GM18951 (cell line): ENCODE results near the gene PLEKHA6.

ENCODE experiments used
- POLR2A ChIP-seq: IDR thresholded peaks from 4 replicates; pipeline ENCODE4 v1.6.1; 2011; ENCODE audit warnings: mild to moderate bottlenecking; ENCODE audit not compliant: insufficient read length, insufficient read depth; ENCODE audit errors: extremely low read depth
- in situ Hi-C: fragments of 300-500 bp; cut with MboI; formaldehyde crosslinking; loops from one replicate; pipeline ENCODE4 v1.12.0; 2022; ENCODE audit warnings: low sequenced_read_pairs, mixed read lengths, inconsistent platforms; ENCODE audit not compliant: unreplicated experiment

The PLEKHA6 gene

DNA sequence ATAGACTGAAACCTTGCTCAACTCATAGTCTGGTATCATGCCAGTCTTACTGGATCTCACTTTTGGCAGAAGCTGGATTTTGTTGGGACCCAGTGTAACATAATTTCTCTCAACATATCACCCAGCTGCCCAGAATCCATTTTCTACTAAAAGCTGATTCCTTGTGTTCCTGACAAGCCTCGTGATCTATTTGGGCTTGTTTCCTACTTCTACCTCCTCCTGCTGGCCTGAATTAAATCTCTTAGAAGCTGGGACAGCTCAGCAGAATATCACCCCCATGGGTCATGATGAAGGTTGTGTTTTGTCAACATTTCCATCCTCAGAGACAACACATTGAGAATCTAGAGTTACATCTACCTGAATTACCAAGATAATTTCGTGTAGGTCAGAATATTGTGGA, 153.6 kb downstream of the PLEKHA6 start:
- in situ Hi-C loops, result no loop called here

DNA sequence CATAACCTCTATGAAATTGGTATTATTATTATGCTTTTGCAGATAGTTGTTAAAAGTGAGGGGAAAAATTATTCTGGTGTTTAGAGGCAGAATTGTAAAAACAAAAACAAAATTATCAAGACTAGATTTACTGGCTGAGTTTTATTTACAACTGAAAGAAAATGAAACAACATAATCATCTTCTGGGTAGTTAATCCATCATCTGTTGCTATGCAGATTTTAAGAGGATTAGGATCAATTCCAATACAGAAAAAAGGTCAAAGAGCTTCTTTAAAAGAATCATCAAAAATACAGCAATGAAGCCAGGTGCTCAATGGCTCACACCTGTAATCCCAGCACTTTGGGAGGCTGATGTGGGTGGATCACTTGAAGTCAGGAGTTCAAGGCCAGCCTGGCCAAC, 154.2 kb downstream of the PLEKHA6 start:
- in situ Hi-C loops, result no loop called here
- TF ChIP-seq POLR2A, result no peak

More for the DNA sequence above, 153.6 kb downstream of the PLEKHA6 start:
- no peak for TF ChIP-seq POLR2A

DNA sequence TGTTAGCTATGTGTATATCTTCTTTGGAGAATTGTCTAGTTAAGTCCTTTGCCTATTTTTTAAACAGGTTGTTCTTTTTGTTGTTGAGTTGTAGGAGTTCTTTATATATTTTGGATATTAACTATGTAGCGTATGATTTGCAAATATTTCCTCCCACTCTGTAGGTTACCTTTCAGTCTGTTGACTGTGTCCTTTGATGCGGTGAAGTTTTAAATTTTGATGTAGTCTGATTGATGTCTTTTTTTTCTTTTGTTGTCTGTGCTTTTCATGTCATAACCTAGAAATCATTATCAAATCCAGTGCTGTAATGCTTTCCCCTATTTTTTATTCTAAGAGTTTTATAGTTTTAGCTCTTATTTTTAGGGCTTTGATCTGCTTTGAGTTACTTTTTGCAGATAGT, 154.8 kb downstream of the PLEKHA6 start:
- in situ Hi-C loops, result no loop called here
- no peak for TF ChIP-seq POLR2A

DNA sequence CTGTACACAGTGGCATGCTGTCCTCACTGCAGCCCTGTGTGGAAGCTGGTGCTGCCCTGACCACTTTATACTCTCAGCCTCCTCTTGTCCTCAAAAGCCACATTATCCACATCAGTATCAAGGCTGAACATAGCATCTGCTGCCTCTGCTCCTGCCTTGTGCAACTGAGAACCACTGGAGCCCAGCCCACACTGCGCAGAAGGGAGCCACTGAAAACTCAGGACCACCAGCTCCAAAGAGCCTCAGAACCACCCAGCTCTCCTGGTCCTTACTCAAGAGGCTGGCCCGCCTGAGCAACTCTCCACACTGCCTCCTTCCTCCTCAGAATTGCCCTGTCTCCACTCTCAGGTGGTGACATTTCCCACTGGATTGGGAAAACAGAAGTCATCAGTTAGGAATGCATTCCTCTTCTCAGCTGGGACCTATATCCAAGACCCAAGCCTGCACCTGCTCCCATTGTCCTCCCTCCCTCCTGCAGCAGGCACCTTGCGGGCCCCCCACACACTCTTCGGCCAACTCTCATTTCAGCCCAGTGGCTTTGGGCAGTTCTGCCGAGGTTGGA, 156.4 kb downstream of the PLEKHA6 start:
- TF ChIP-seq POLR2A, result no peak
- in situ Hi-C loops, result no loop called here

DNA sequence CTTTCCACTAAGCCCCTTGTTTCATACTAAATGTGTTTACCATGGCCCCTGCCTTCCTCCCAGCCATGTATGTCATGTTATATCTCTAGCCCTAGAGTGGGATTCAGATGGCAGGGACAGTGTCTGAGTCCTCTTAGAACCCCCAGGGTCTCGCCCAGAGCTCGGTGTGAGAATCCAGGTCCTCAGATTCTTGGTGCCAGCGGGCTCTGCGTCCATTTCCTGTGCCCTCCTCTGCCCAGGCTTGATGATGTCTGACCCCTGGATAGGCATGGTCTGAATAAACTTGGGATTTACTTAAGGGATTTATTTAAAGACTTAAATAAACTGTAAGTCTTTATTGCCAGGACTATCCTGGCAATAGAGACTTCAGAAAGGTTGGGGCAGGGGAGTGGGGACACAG, 157.2 kb downstream of the PLEKHA6 start:
- TF ChIP-seq POLR2A, result no peak
- in situ Hi-C loops, result no loop called here

DNA sequence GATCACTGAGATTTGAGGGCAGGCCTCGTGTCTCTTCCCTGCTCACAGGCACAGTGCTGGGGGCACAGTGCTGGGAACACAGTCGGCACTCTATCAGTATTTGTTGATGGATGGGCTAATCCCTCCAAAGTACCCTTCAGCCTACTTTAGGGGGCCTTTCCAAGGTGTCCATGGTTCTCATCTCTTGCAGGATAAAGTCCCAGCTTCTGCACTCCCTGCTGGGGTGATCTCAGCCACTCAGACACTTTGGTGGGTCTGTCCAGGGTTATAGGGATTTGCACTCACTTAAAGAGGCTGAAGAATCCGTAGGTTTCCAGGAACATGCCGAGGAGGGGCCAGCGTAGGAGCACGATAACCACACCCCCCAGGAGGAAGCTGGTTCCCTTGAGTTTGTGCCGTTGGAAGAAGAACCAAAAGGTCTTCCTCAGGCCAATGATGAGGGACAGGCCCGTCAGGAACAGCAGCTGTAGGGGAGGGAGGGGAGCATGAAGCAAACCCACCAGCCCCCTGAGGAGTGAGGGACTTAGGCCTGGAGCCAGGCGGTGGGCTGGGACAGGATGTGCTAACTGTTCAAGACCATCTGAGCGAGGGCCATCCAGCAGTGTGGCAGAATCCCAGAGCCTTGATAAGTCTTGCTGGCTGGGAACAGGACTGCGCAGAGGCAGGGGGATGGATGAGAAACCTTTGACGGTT, 158.2 kb downstream of the PLEKHA6 start:
- in situ Hi-C loops, result no loop called here
- TF ChIP-seq POLR2A, result no peak

DNA sequence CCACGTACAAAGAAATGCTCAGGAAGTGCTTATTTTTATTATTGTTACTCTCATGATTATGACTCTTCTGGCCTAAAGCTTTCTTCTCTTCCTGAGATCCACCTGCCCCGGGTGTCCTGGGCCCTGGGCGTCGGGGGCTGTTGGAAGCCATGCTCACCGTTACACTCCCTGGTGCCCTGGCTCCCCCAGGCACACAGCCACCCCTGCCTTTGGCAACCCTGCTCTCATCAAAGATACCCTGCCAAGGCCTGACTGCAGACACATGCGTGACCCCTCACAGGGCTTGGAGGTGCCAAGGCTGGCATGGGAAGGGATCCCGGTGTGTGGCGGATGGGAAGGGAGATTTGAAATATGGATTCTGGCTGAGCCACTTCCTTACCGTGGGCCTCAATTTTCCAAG, 160.2 kb downstream of the PLEKHA6 start:
- TF ChIP-seq POLR2A, result no peak
- in situ Hi-C loops, result no loop called here

DNA sequence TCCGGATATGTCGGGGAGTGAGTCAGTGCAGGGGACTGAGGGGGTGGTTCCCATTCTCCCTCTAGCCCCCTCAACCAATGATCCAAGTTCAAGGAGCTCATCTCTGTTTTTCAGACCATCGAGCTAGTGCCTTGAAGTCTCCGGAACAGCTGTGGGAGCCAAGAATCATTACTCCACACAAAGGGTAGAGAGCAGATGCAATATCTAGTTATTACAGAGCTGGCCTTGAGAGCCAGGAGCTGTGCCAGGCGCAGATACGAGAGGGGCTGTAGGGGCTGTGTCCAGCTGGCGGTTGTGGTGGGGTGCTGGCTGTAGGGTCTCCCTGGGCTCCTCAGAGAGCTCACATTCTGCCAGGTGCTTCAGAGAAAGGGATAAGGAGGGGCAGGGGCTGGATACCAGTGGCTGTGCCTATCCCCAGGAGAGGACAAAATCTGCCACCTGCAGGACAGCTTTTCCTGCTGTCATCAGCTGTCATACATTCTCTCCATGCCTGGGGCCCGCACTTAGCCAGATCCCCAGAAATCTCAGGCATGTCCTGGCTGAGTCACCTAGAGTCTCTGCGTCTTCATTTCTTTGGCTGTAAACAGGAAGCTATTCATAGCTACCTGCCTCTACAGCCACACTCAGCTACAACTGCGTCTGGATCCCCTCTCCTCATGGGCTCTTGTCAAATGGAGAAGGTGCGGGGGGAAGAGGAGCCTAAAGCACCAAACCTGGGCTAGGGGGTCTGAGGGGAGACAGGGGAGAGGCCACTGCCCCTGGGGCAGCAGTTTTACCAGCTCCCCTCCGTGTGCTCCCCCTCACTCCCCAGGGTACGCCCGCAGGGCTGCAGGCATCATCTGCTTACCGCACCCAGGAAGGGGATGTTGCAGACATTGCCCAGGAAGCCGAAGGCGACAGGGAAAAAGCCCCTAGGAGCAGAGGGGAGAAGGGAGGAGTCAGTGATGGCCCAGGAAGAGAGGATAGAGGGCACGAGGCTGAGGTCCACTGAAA, 161.1 kb downstream of the PLEKHA6 start:
- no peak for TF ChIP-seq POLR2A
- in situ Hi-C loops, result no loop called here

DNA sequence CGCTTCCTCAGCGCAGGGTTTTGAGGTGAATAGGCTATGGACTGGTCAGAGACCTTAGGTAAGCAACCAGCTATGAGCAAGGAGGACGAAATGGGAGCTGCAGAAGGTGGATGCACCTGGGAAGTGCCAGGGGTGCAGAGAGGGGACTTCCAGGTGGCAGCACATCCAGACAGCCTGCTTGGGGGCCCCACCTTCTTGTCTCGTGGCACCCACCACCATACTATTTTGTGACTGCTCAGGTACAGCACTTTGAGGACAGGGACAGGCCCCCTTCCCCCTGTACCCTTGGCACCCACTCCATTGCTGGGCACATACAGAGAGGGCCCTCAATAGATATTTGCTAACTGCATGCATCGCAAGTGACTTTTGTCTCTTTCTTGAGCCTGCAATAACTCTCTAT, 162.7 kb downstream of the PLEKHA6 start:
- in situ Hi-C loops, result no loop called here
- no peak for TF ChIP-seq POLR2A

DNA sequence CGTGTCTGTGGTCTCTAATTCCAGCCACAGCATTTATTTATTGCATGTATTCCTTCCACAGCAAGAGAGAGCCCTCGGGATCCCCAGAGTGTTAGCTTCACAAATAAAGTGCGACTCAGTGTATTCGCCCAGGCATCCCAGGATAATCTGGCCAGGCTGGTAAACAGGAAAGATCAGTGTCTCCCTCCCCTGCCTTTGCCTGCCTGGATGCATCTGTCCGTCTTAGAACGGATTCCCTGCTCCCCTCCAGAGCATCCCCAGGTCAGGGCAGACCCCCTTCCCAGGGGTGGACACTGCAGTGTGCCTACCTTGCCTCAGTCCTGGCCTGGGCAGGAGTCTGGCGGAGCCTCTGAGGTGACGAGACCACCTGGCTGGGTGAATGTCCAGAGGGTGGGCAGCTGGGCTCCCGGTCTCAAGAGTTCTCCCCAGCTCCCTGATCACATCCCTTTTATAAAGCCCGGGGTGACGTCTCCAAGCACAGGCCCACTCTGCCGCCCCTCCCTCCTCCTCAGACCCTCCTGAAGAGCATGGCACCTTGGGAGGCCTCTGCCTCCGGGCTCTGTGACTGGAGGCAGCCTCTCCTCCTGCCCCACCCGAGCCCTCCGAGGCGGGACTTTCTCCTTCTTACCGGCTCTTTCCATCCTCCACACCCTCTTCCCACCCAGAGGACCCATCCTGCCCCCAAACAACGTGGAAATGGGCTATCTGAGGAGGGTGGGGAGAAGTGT, 163.5 kb downstream of the PLEKHA6 start, which contains the start of gene KISS1:
TSS of gene KISS1 (minus strand) at position 424 of the 728 bp plus-strand sequence. CDS start 3,615 bp downstream, outside the sequence.
- in situ Hi-C loops, result no loop called here
- TF ChIP-seq POLR2A, result no peak

DNA sequence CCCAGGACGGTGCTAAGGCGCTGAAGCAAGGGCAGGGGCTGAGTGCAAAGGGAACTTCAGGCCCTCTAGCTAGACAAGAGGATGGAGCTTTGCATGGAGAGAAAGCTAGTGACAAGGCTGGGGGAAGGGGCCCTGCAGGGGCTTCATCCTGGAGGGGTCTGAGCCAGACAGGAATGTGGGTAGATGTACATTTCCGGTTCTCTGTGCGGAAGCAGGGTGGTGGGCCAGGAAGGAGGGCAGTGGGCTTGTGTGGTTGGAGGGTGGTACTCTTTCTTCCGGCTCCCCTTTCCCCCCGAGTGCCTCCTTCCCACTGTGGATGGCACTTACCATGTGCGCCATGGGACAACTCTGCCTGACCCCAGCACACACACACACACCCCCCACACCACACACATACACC, 165.0 kb downstream of the PLEKHA6 start:
- in situ Hi-C loops, result no loop called here
- no peak for TF ChIP-seq POLR2A

DNA sequence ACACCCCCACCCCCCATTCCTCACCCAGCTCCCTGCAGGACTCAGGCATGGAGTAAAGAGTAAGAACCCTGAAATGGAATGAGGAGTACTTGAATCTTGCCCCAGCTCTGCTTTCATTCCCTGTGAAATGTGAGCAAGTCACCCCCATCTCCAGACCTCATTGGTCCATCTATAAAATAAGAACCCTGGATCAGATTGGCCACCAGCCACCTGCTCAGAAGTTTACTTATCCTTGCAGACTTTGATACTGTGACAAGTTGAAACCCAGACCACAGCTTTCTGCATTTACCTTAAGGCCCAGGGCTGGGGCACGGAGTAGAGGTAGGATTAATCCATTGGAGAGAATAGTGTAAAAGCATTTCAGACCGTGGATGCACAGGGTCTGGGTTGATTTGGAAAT, 165.6 kb downstream of the PLEKHA6 start:
- in situ Hi-C loops, result no loop called here
- no peak for TF ChIP-seq POLR2A
